GM23338 (cell line): ENCODE results near the gene FOXE3. TPM values are rescaled to one million over a fixed set of nuclear protein-coding genes. Genes with fewer than 3 reads are reported as not detected.

Experiments
- ATAC-seq: fragments of 200-7000 bp; cut with Tn5 transposase; 3 replicates; pipeline ENCODE4 v1.9.1; 2020
- DNase-seq: peaks from one replicate; pipeline ENCODE4 v3.0.0-alpha.2; 2015; ENCODE audit warnings: low spot score
- H2AFZ ChIP-seq: fragments of 200-600 bp; sonication (generic); 2 replicates; pipeline ENCODE4 v1.8.0; 2016; ENCODE audit warnings: antibody characterized with exemption, mild to moderate bottlenecking, moderate library complexity
- H3F3A ChIP-seq: fragments of 200-600 bp; sonication (generic); replicated peaks from 2 replicates; pipeline ENCODE4 v1.8.0; 2017; ENCODE audit warnings: antibody characterized with exemption, mixed run types, low read depth
- H3K27ac ChIP-seq: fragments of 200-600 bp; sonication (generic); 2 replicates; pipeline ENCODE4 v1.6.1; 2016; ENCODE audit warnings: low read depth
- H3K27me3 ChIP-seq: fragments of 200-600 bp; sonication (generic); 2 replicates; pipeline ENCODE4 v1.8.0; 2016; ENCODE audit warnings: mild to moderate bottlenecking, mixed run types, moderate library complexity; ENCODE audit not compliant: insufficient read depth
- H3K36me3 ChIP-seq: fragments of 200-600 bp; sonication (generic); 2 replicates; pipeline ENCODE4 v1.8.0; 2016; ENCODE audit warnings: mild to moderate bottlenecking; ENCODE audit not compliant: insufficient read depth
- H3K4me1 ChIP-seq: fragments of 200-600 bp; sonication (generic); 2 replicates; pipeline ENCODE4 v1.8.0; 2016; ENCODE audit warnings: mild to moderate bottlenecking, moderate library complexity; ENCODE audit not compliant: insufficient read depth
- H3K4me2 ChIP-seq: fragments of 200-600 bp; sonication (generic); 2 replicates; pipeline ENCODE4 v1.7.1; 2017; ENCODE audit warnings: mixed run types
- H3K4me3 ChIP-seq: fragments of 200-600 bp; sonication (generic); 2 replicates; pipeline ENCODE4 v1.6.1; 2016; ENCODE audit warnings: mixed run types
- H3K79me2 ChIP-seq: fragments of 200-600 bp; sonication (generic); replicated peaks from 2 replicates; pipeline ENCODE4 v1.8.0; 2017; ENCODE audit warnings: mild to moderate bottlenecking; ENCODE audit not compliant: insufficient read depth
- H3K9me2 ChIP-seq: fragments of 200-600 bp; sonication (generic); 2 replicates; pipeline ENCODE4 v1.8.0; 2017; ENCODE audit not compliant: insufficient read depth
- H4K20me1 ChIP-seq: fragments of 200-600 bp; sonication (generic); replicated peaks from 2 replicates; pipeline ENCODE4 v1.8.0; 2017; ENCODE audit warnings: mild to moderate bottlenecking; ENCODE audit not compliant: insufficient read depth
- H3K27ac Mint-ChIP-seq: 2 replicates; pipeline ENCODE4 v1.8.0; 2020; ENCODE audit warnings: inconsistent platforms, mild to moderate bottlenecking, moderate library complexity, mixed read lengths
- H3K27me3 Mint-ChIP-seq: 3 replicates; pipeline ENCODE4 v1.8.0; 2022; ENCODE audit warnings: low read depth, mild to moderate bottlenecking, moderate library complexity, mixed read lengths, inconsistent platforms; ENCODE audit not compliant: insufficient read depth, poor library complexity
- H3K36me3 Mint-ChIP-seq: 3 replicates; pipeline ENCODE4 v1.8.0; 2021; ENCODE audit warnings: low read depth, mild to moderate bottlenecking, inconsistent platforms, moderate library complexity, mixed read lengths
- H3K4me1 Mint-ChIP-seq: 3 replicates; pipeline ENCODE4 v1.8.0; 2020; ENCODE audit warnings: mild to moderate bottlenecking, inconsistent platforms, mixed read lengths
- H3K4me3 Mint-ChIP-seq: 3 replicates; pipeline ENCODE4 v1.8.0; 2021; ENCODE audit warnings: moderate library complexity, mild to moderate bottlenecking, inconsistent platforms, mixed read lengths
- H3K9me3 Mint-ChIP-seq: 3 replicates; pipeline ENCODE4 v1.8.0; 2020; ENCODE audit warnings: moderate library complexity, mild to moderate bottlenecking, inconsistent platforms, mixed read lengths
- CREB1 ChIP-seq: fragments of 250-450 bp; sonication (Bioruptor Pico); IDR thresholded peaks from 2 replicates; pipeline ENCODE4 v1.5.0; 2020; ENCODE audit warnings: low read depth, mild to moderate bottlenecking, moderate library complexity
- EZH2 ChIP-seq: fragments of 200-600 bp; sonication (generic); IDR thresholded peaks from one replicate; pipeline ENCODE4 v1.8.0; 2017; ENCODE audit warnings: antibody characterized with exemption, mild to moderate bottlenecking, low read depth; ENCODE audit not compliant: unreplicated experiment
- EZH2phosphoT487 ChIP-seq: fragments of 200-600 bp; sonication (generic); IDR thresholded peaks from one replicate; pipeline ENCODE4 v1.8.1; 2018; ENCODE audit warnings: antibody characterized with exemption; ENCODE audit not compliant: unreplicated experiment
- JUNB ChIP-seq: IDR thresholded peaks from one replicate; pipeline ENCODE4 v1.6.1; 2016; ENCODE audit warnings: antibody characterized with exemption; ENCODE audit not compliant: unreplicated experiment
- NANOG ChIP-seq: IDR thresholded peaks from 2 replicates; pipeline ENCODE4 v1.6.1; 2016; ENCODE audit warnings: antibody characterized with exemption, borderline replicate concordance
- POLR2AphosphoS5 ChIP-seq: IDR thresholded peaks from 2 replicates; pipeline ENCODE4 v1.6.1; 2016; ENCODE audit warnings: antibody characterized with exemption, low read depth
- STAT1 ChIP-seq: IDR thresholded peaks from one replicate; pipeline ENCODE4 v1.6.1; 2016; ENCODE audit warnings: antibody characterized with exemption; ENCODE audit not compliant: unreplicated experiment
- ZNF114 ChIP-seq: fragments of 250-450 bp; sonication (Bioruptor Pico); IDR thresholded peaks from 2 replicates; pipeline ENCODE4 v1.5.0; 2020; ENCODE audit warnings: mild to moderate bottlenecking, moderate library complexity
- ZNF331 ChIP-seq: fragments of 250-450 bp; sonication (Bioruptor Pico); IDR thresholded peaks from 2 replicates; pipeline ENCODE4 v1.5.0; 2020; ENCODE audit warnings: low read depth, mild to moderate bottlenecking, moderate library complexity
- ZNF462 ChIP-seq: fragments of 250-450 bp; sonication (Bioruptor Pico); IDR thresholded peaks from 2 replicates; pipeline ENCODE4 v1.5.0; 2020; ENCODE audit warnings: mild to moderate bottlenecking, moderate library complexity
- polyA plus RNA-seq: library from polyadenylated mRNA; unstranded; fragments of >200 nt; fragmentation: Nextera tagmentation; extraction: Ambion mirVana; gene quantifications from 2 replicates; pipeline ENCODE4 v1.2.1, GENCODE V29; 2016
- total RNA-seq: library from RNA; depleted of rRNA; stranded (reverse); fragments of >200 nt; shearing (Covaris generic); gene quantifications from 2 replicates; pipeline ENCODE4 v1.2.3, GENCODE V29; 2014
- TF ChIP-seq, protein P1 (sequence below), 2 experiments: fragments of 200-600 bp in 1 of 2; sonication (generic) in 1 of 2; conservative IDR thresholded peaks; 2 replicates each; pipeline versions ENCODE4 v1.5.1 to v1.6.1; 2016 to 2017; ENCODE audit warnings: antibody characterized with exemption in 2 of 2, low read depth in 2 of 2, mild to moderate bottlenecking in 2 of 2, moderate library complexity in 1 of 2
- TF ChIP-seq, protein P2 (sequence below): IDR thresholded peaks from 2 replicates; pipeline ENCODE4 v1.6.1; 2016; ENCODE audit warnings: antibody characterized with exemption
- TF ChIP-seq, protein P3 (sequence below): IDR thresholded peaks from one replicate; pipeline ENCODE4 v1.6.1; 2018; ENCODE audit warnings: antibody characterized with exemption; ENCODE audit not compliant: unreplicated experiment

The FOXE3 gene
- total and polyA plus RNA-seq, 2 experiments from 2014 or later = not detected

GRCh38 chr1:47396671-47397196, 19.4 kb upstream of the FOXE3 start:
- H3K36me3 ChIP-seq = no peaks in the 10 kb centered on the region
- H3K27ac ChIP-seq = no peak overlapping the region
- H3F3A ChIP-seq = no peaks in the 10 kb centered on the region
- ATAC-seq (no peak), DNase-seq (no peak)
- H3K36me3 Mint-ChIP-seq = no peaks in the 10 kb centered on the region
- no peak overlapping the region for H2AFZ ChIP-seq
- no peaks in the 10 kb centered on the region for H3K27me3 ChIP-seq
- H3K4me2 ChIP-seq = no peak overlapping the region
- H4K20me1 ChIP-seq = no peaks in the 10 kb centered on the region
- H3K9me2 ChIP-seq = no peaks in the 10 kb centered on the region
- H3K4me3 Mint-ChIP-seq = no peak overlapping the region
- TF ChIP-seq EZH2 (no peak), STAT1 (no peak), POLR2AphosphoS5 (no peak), NANOG (no peak), ZNF462 (no peak), JUNB (no peak), EZH2phosphoT487 (no peak), CREB1 (CRISPR knock-in tag) (no peak), ZNF114 (CRISPR knock-in tag) (no peak), ZNF331 (CRISPR knock-in tag) (no peak)
- TF ChIP-seq, protein P1, sequence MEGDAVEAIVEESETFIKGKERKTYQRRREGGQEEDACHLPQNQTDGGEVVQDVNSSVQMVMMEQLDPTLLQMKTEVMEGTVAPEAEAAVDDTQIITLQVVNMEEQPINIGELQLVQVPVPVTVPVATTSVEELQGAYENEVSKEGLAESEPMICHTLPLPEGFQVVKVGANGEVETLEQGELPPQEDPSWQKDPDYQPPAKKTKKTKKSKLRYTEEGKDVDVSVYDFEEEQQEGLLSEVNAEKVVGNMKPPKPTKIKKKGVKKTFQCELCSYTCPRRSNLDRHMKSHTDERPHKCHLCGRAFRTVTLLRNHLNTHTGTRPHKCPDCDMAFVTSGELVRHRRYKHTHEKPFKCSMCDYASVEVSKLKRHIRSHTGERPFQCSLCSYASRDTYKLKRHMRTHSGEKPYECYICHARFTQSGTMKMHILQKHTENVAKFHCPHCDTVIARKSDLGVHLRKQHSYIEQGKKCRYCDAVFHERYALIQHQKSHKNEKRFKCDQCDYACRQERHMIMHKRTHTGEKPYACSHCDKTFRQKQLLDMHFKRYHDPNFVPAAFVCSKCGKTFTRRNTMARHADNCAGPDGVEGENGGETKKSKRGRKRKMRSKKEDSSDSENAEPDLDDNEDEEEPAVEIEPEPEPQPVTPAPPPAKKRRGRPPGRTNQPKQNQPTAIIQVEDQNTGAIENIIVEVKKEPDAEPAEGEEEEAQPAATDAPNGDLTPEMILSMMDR (conservative IDR thresholded peaks at IDR 0.05; ENCODE audit: low read depth in 2 of 2) = no peak
- TF ChIP-seq, protein P2, sequence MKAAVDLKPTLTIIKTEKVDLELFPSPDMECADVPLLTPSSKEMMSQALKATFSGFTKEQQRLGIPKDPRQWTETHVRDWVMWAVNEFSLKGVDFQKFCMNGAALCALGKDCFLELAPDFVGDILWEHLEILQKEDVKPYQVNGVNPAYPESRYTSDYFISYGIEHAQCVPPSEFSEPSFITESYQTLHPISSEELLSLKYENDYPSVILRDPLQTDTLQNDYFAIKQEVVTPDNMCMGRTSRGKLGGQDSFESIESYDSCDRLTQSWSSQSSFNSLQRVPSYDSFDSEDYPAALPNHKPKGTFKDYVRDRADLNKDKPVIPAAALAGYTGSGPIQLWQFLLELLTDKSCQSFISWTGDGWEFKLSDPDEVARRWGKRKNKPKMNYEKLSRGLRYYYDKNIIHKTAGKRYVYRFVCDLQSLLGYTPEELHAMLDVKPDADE = no peak
- TF ChIP-seq, protein P3, sequence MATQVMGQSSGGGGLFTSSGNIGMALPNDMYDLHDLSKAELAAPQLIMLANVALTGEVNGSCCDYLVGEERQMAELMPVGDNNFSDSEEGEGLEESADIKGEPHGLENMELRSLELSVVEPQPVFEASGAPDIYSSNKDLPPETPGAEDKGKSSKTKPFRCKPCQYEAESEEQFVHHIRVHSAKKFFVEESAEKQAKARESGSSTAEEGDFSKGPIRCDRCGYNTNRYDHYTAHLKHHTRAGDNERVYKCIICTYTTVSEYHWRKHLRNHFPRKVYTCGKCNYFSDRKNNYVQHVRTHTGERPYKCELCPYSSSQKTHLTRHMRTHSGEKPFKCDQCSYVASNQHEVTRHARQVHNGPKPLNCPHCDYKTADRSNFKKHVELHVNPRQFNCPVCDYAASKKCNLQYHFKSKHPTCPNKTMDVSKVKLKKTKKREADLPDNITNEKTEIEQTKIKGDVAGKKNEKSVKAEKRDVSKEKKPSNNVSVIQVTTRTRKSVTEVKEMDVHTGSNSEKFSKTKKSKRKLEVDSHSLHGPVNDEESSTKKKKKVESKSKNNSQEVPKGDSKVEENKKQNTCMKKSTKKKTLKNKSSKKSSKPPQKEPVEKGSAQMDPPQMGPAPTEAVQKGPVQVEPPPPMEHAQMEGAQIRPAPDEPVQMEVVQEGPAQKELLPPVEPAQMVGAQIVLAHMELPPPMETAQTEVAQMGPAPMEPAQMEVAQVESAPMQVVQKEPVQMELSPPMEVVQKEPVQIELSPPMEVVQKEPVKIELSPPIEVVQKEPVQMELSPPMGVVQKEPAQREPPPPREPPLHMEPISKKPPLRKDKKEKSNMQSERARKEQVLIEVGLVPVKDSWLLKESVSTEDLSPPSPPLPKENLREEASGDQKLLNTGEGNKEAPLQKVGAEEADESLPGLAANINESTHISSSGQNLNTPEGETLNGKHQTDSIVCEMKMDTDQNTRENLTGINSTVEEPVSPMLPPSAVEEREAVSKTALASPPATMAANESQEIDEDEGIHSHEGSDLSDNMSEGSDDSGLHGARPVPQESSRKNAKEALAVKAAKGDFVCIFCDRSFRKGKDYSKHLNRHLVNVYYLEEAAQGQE = no peak
- H3K4me1 ChIP-seq = no peaks in the 10 kb centered on the region
- peaks cover 3% of the 10 kb centered on the region for H3K27me3 Mint-ChIP-seq
- no peaks in the 10 kb centered on the region for H3K79me2 ChIP-seq
- no peaks in the 10 kb centered on the region for H3K4me1 Mint-ChIP-seq
- no peak overlapping the region for H3K27ac Mint-ChIP-seq
- H3K9me3 Mint-ChIP-seq = no peaks in the 10 kb centered on the region
- no peak overlapping the region for H3K4me3 ChIP-seq
